Bone marrow (tissue), 2 donors: ENCODE data around the gene CFAP210.
"Not testable (repeated sequence)": the region's sequence is repeated elsewhere in the genome, so short reads cannot be mapped to it uniquely, and the experiment has no call there.

Experiments
- DNase-seq, 2 donors: peaks; one replicate each; lab custom pipeline; 2025; lab: John Stamatoyannopoulos, UW

Gene CFAP210

DNA sequence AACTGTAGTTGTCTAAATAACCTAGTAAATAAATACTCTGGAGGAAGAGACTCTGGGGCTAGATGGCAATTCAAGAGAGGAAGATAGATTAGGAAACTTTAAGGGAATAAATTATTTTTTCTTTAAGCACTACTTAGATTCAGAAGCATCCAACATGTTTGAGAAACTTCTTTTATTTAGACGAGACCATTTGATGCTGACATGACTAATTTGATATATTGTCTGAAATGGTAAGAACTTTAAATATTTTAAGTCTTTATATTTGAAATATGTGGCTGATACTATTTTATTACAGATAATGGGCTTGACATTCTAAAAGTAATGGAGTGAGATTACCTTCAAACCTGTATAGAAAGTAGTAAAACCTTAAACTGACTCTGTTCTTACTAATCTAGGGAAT, 73.7 kb downstream of the CFAP210 start:
- DNase-seq: no peak

DNA sequence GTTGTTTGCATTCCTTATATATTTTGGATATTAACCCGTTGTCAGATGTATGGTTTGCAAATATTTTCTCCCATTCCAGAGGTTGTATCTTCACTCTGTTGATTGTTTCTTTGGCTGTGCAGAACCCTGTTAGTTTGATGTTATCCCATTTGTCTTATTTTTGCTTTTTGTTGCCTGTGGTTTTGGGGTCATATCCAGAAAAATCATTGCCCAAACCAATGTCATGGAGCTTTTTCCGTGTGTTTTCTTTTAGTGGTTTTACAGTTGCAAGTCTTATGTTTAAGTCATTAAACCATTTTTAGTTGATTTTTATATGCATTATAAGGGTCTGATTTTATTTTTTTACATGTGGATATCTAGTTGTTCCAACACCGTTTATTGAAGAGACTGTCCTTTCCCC, 74.3 kb downstream of the CFAP210 start:
- DNase-seq: no peak

DNA sequence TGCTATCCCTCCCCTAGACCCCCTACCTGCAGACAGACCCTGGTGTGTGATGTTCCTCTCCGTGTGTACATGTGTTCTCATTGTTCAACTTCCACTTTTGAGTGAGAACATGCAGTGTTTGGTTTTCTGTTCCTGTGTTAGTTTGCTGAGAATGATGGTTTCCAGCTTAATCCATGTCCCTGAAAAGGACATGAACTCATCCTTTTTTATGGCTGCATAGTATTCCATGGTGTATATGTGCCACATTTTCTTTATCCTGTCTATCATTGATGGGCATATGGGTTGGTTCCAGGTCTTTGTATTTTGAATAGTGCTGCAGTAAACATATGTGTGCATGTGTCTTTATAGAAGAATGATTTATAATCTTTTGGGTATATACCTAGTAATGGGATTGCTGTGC, 78.2 kb downstream of the CFAP210 start:
- DNase-seq: not testable (repeated sequence)

DNA sequence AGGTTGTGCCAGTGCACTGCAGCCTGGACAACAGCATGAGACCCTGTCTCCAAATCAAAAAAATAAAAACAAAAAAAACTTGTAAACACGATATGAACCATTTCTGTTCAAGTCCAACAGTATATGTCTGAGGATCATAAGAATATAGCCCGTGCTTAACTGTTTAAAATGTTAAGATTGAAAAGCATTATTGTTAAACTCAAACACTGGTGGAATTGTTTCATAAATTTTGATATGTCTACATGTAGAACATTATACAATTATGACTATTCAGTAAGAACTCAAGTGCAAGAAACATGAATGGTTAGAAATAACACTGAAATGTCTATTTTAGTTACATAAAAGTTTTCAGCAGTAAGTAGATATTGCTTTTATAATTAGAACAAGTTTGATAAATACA, 80.3 kb downstream of the CFAP210 start:
- DNase-seq: no peak

DNA sequence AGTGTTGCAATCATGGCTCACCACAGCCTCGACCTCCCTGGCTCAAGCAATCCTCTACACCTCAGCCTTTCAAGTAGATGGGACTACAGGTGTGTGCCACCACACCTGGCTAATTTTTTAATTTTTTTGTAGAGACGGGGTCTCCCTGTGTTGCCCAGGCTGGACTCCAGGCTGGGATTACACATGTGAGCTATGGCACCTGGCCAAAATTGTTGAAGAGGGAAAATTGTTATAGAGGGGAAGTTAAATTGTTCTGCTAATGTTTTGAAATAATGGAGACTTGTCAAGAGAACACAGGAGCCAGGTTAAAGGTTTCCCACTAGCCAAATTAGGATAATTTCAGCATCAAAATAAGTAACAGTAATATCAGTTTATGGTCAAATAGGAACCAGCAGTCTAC, 84.9 kb downstream of the CFAP210 start:
- DNase-seq: no peak

DNA sequence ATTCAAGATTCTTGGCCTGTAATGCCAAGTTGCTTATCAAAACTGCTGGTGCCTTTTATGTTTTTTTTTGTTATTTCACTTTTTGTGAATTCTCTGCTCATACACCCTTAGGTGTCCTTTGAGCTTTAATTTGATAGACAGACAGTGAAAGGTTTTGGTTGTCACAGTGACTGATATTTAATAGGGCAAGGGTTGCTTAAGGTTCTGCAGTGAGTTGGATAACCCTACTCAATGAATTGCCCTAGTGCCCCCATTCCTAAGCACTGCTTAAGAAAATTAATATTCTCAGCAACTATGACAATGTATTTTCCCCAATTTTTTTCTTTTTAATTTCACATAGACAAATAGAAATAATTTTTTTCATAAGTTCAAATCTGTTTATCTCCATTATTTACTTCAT, 94.6 kb downstream of the CFAP210 start:
- DNase-seq: no peak

DNA sequence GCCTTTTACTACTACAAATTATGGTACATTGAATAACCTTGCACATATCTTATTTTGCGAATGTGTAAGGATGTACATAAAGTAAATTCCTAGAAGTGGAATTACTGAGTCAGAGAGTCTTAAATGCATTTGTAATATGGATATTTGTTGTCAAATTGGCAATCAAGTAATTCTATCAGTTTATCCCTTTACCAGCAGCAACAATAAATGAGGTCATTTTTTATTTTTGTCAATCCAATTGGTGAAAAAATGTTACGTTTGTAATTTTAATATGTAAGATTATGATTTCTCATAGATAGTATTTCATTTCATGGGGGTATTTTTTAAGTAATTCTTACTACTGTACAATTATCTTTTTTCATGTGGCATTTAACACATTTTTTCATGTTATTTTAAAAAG, 95.2 kb downstream of the CFAP210 start:
- DNase-seq: no peak

DNA sequence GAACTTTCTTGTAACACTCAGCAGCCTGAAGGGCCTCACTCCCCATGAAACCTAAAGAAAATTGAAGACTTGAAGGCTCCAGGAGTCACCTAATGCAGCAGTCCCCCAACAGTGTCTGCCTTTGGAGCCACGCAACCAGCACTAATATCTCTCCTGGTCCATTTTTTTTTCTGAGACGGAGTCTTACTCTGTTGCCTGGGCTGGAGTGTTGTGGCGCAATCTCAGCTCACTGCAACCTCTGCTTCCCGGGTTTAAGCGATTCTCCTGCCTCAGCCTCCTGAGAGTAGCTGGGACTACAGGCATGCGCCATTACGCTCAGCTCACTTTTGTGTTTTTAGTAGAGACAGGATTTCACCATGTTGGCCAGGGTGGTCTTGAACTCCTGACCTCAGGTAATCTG, 97.7 kb downstream of the CFAP210 start:
- DNase-seq: not testable (repeated sequence)
